DND-41 (cell line): ENCODE results near the gene TTLL8.

Source experiments
- ATAC-seq: fragments of 200-7000 bp; cut with Tn5 transposase; 3 replicates; pipeline ENCODE4 v1.9.1; 2021; ENCODE audit warnings: low read depth; ENCODE audit not compliant: insufficient read depth
- DNase-seq: peaks from one replicate; pipeline ENCODE4 v3.0.0-alpha.2; 2020
- H2AFZ ChIP-seq: 2 replicates; pipeline ENCODE4 v1.6.0; 2012; ENCODE audit warnings: low read depth, low read length
- H3K27ac ChIP-seq: 2 replicates; pipeline ENCODE4 v1.5.1; 2012; ENCODE audit warnings: low read length, inconsistent platforms
- H3K27me3 ChIP-seq: fragments of 200-600 bp; sonication (generic); 2 replicates; pipeline ENCODE4 v1.6.0; 2012; ENCODE audit warnings: low read length, mild to moderate bottlenecking, inconsistent platforms; ENCODE audit not compliant: insufficient read depth, poor library complexity
- H3K36me3 ChIP-seq: 2 replicates; pipeline ENCODE4 v1.5.1; 2012; ENCODE audit warnings: low read length, inconsistent platforms; ENCODE audit not compliant: insufficient read depth
- H3K4me1 ChIP-seq: 2 replicates; pipeline ENCODE4 v1.5.1; 2012; ENCODE audit warnings: mild to moderate bottlenecking, low read length; ENCODE audit not compliant: insufficient read depth
- H3K4me2 ChIP-seq: 2 replicates; pipeline ENCODE4 v1.6.0; 2012; ENCODE audit warnings: mild to moderate bottlenecking, moderate library complexity, low read length, inconsistent platforms; ENCODE audit not compliant: insufficient read depth
- H3K4me3 ChIP-seq, 2 experiments: fragments of 200-600 bp in 1 of 2; shearing (Covaris generic) in 1 of 2; 2 replicates each; pipeline ENCODE4 v1.5.1; 2012 to 2016; ENCODE audit warnings: inconsistent platforms in 2 of 2, low read length in 2 of 2, mild to moderate bottlenecking in 2 of 2, low read depth in 1 of 2, moderate library complexity in 1 of 2
- H3K79me2 ChIP-seq: 2 replicates; pipeline ENCODE4 v1.6.0; 2012; ENCODE audit warnings: low read length, inconsistent platforms; ENCODE audit not compliant: insufficient read depth
- H3K9ac ChIP-seq: 2 replicates; pipeline ENCODE4 v1.6.0; 2012; ENCODE audit warnings: low read depth, mild to moderate bottlenecking, inconsistent platforms, low read length, moderate library complexity
- H3K9me3 ChIP-seq: 2 replicates; pipeline ENCODE4 v1.5.1; 2012; ENCODE audit warnings: low read length, moderate library complexity, mild to moderate bottlenecking, inconsistent platforms; ENCODE audit not compliant: insufficient read depth, severe bottlenecking
- H4K20me1 ChIP-seq: 2 replicates; pipeline ENCODE4 v1.6.0; 2012; ENCODE audit warnings: low read length; ENCODE audit not compliant: insufficient read depth
- EZH2 ChIP-seq: IDR thresholded peaks from 3 replicates; pipeline ENCODE4 v1.6.1; 2012; ENCODE audit warnings: borderline replicate concordance, low read depth, mild to moderate bottlenecking, moderate library complexity, low read length, inconsistent platforms; ENCODE audit not compliant: severe bottlenecking
- TF ChIP-seq, protein P1 (sequence below): IDR thresholded peaks from 2 replicates; pipeline ENCODE4 v1.5.1; 2012; ENCODE audit warnings: borderline replicate concordance, low read length, moderate library complexity, mild to moderate bottlenecking; ENCODE audit not compliant: poor library complexity, severe bottlenecking; ENCODE audit errors: extremely low read depth

The TTLL8 gene

DNA sequence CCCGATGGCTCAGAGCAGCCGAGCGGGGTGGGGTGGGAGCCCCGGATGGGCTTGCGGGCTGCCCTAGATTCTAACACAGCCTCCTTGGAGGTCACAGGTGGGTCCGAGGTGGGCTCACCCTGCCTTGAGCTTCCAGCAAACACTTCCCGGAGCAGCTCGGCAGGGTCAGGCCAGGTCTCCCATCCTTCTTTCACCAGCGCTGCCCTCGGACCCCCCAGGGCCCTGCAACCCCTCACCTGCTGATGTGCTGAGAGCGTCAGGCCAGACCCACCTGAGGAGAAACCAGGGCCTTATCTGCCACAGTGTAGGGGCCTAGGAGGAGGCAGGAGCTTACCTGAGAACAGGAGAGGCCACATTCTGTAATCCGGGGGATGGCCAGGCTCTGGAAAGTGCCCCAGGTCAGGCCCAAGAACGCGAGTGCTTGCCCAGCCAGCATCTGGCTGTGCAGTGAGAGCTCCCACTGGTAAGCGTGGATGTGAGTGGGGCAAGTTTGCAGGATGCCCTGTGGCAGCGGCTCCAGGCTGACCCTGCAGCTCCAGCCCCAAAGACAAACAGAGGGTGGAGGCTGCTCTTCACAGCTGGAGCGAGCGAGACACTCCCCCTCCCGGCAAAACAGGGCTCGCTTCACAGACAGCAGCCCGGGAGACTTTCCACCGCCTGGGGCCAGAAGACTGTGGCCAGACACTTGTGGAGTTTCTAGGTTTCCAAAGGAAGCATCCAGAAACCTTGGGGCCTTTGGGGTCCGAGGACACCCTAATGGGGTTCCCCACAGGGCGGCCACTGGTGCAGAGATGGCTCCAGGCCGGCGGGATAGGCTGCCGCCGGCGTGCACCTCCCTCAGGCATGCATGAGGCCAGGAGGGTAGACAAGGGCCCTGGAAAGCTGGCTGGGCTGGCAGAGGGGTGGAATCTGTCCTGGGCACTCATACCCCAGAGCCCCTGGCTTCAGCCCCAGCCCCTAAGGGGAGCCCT lies 45.6 kb downstream of the TTLL8 start, which contains the start of gene IL17REL:
Gene IL17REL (minus strand): TSS at position 555 of the 971 bp plus-strand sequence. CDS start 119 bp downstream, at position 436.
- TF ChIP-seq, protein P1, sequence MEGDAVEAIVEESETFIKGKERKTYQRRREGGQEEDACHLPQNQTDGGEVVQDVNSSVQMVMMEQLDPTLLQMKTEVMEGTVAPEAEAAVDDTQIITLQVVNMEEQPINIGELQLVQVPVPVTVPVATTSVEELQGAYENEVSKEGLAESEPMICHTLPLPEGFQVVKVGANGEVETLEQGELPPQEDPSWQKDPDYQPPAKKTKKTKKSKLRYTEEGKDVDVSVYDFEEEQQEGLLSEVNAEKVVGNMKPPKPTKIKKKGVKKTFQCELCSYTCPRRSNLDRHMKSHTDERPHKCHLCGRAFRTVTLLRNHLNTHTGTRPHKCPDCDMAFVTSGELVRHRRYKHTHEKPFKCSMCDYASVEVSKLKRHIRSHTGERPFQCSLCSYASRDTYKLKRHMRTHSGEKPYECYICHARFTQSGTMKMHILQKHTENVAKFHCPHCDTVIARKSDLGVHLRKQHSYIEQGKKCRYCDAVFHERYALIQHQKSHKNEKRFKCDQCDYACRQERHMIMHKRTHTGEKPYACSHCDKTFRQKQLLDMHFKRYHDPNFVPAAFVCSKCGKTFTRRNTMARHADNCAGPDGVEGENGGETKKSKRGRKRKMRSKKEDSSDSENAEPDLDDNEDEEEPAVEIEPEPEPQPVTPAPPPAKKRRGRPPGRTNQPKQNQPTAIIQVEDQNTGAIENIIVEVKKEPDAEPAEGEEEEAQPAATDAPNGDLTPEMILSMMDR = no peak
- DNase-seq = no peak

DNA sequence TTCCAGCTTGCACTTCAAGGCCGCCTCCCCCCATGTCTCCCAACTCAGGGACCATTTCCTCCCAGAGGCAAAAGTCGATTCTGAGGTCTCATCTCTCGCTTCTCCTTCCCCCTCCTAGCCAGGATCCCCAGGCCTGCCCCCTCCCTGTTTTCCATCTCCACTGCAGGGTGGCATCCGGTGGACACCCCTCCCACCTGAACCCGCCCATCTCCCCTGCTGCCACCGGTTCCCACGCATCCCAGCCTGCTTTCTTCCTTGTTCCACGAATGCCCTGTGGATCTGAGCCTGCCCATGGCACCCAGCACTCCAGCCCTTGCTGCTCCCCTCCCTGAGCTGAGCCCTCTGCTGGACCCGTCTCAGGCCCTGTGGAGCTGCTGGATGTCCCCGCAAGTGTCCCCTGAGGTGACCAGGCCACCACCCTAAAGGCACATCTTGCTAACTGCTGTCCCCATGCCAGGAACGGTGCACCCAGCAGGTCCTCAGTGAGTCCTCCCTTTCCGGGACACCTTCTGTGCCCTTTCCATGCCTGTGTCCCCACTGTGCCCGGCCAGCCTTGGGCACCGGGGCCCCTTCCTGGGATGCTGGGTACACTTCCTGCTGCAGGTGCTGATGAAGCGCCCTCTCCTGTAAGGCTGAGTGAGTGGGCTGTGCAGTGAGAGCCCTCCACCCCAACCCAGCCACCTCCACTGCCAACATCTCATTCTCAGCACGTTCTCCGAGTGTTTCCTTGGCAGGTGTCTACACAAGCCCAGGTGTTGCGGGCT lies 46.5 kb downstream of the TTLL8 start:
- ATAC-seq = no peak
- Histone ChIP-seq H3K36me3 (no peaks in the 10 kb centered on the region), H3K27ac (no peak overlapping the region), H2AFZ (no peak overlapping the region), H3K4me3 (no peak overlapping the region), H4K20me1 (no peaks in the 10 kb centered on the region), H3K9me3 (no peaks in the 10 kb centered on the region), H3K27me3 (no peaks in the 10 kb centered on the region), H3K79me2 (no peaks in the 10 kb centered on the region), H3K4me2 (no peak overlapping the region), H3K9ac (no peak overlapping the region), H3K4me1 (no peaks in the 10 kb centered on the region)
- TF ChIP-seq EZH2 = no peak
- TF ChIP-seq, protein P1 = no peak
- no peak for DNase-seq

More for the DNA sequence above, 45.6 kb downstream of the TTLL8 start, which contains the start of gene IL17REL:
- H3K4me1 ChIP-seq = no peaks in the 10 kb centered on the region
- no peak for ATAC-seq
- H3K4me3 ChIP-seq = no peak within 1 kb of the TSS
- H3K36me3 ChIP-seq = no peaks in the 10 kb centered on the region
- no peaks in the 10 kb centered on the region for H3K9me3 ChIP-seq
- no peaks in the 10 kb centered on the region for H3K79me2 ChIP-seq
- H4K20me1 ChIP-seq = no peaks in the 10 kb centered on the region
- H3K27ac ChIP-seq = no peak within 1 kb of the TSS
- H2AFZ ChIP-seq = no peak within 1 kb of the TSS
- no peaks in the 10 kb centered on the region for H3K27me3 ChIP-seq
- H3K9ac ChIP-seq = no peak within 1 kb of the TSS
- no peak within 1 kb of the TSS for H3K4me2 ChIP-seq

DNA sequence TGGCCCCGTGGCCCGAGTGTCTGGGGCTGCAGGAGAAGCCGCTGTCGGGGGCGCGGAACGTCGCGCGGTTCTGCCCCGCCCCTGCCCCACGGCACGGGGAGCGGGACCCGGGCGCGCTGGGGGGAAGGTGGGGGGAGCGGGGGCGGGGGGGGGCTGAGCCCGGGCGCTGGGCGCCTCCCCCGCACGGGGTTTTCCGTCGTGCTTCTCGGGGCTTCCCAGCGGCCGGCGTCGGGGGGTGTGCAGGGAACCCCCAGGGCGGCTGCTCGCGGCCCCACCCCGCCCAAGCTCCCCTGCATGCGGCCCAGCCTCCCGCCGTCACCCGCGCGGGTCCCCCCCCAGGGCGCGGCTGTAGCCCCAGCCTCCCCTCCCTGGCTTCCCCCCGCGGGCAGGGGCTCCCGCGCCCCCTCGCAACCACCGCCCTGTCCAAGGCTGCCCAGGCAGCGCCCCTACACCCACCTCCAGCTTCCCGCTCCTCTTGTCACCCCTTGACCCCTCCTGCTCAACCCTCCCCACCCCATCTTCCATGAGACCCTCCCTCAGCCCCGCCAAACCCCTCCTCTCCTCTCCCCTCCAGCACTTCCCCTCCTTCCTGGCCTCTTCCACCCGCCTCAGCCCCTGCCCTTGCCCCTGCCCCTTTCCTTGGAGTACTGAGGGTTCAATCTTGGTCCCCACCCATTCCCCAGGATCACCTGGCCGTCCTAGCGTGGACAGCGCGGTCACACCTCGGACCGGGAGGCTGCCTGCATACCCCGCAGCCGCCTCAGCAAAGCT lies 47.2 kb downstream of the TTLL8 start:
- Histone ChIP-seq H3K79me2 (no peaks in the 10 kb centered on the region), H3K4me3 (no peak overlapping the region), H3K4me2 (no peak overlapping the region), H2AFZ (no peak overlapping the region), H4K20me1 (no peaks in the 10 kb centered on the region), H3K27ac (no peak overlapping the region), H3K4me1 (no peaks in the 10 kb centered on the region), H3K9me3 (no peaks in the 10 kb centered on the region), H3K9ac (no peak overlapping the region), H3K27me3 (no peaks in the 10 kb centered on the region), H3K36me3 (no peaks in the 10 kb centered on the region)
- ATAC-seq (no peak), DNase-seq (no peak)
- TF ChIP-seq EZH2 = no peak
- TF ChIP-seq, protein P1 = no peak
